CD4-positive, alpha-beta T cell treated with Interleukin-1 beta for 1 hour (primary cell): ENCODE data around the gene RGS19.

ENCODE experiments used
- DNase-seq, 2 donors: peaks; one replicate each; pipeline ENCODE4 v3.0.0-alpha.2; 2020 to 2022

Gene RGS19

DNA sequence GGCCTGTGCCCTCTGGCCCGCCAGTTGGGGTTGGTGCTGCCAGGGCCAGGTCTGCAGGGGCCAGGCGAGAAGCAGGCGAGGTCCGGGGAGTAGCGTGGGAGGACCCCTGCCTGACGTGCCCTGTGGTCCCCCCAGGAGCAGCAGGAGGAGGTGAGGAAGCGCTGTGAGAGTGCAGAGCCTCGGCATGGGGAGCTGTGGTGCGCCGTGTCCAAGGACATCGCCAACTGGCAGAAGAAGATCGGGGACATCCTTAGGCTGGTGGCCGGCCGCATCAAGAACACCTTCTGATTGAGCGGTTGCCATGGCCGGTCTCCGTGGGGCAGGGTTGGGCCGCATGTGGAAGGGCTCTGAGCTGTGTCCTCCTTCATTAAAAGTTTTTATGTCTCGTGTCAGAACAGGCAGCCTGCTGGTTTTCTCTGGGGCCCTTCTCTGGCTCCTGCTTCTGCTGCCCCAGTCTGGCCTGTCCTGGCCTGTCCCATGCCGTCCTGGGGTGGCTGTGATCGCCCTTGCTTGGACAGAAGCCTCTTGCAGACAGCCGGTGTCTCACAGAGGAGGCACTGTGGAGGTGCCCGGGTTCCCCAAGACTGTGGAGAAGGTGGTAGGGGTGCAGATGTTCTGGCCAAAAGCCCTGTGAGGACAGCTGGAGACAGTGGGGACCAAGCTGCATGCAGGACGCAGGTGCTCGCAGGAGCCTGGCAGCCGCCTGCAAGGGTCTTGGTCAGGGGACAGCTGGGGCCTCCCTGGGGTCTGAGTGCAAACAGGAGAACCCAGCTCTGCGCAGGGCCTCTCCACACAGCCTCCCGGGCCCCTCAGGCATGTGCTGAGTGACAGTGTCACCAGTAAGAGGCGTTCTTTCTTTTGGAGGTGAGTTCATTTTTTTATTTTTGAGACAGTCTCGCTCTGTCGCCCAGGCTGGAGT is 46.4 kb downstream of the RGS19 start:
- DNase-seq = no peak

DNA sequence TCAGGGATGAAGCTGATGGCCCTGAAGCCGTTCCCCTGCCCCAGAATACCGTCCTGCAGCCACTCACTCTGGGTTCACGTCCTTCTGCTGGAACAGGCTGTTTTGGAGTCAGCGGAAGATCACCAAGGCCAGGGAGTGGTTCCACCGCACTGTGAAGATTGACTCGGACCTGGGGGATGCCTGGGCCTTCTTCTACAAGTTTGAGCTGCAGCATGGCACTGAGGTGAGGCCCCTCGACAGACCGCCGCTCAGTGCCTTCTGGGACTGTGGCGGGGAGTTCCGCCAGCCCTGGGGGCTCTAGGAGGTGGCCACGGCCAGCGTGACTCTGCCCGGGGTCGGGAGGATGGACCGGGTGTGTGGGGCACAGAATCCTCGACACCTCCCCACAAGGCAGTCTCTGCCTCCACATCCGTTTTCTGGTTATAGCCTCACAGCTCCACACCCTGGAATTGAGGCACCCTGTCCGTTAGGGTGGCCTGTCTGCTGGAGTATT is 47.5 kb downstream of the RGS19 start:
- no peak for DNase-seq

DNA sequence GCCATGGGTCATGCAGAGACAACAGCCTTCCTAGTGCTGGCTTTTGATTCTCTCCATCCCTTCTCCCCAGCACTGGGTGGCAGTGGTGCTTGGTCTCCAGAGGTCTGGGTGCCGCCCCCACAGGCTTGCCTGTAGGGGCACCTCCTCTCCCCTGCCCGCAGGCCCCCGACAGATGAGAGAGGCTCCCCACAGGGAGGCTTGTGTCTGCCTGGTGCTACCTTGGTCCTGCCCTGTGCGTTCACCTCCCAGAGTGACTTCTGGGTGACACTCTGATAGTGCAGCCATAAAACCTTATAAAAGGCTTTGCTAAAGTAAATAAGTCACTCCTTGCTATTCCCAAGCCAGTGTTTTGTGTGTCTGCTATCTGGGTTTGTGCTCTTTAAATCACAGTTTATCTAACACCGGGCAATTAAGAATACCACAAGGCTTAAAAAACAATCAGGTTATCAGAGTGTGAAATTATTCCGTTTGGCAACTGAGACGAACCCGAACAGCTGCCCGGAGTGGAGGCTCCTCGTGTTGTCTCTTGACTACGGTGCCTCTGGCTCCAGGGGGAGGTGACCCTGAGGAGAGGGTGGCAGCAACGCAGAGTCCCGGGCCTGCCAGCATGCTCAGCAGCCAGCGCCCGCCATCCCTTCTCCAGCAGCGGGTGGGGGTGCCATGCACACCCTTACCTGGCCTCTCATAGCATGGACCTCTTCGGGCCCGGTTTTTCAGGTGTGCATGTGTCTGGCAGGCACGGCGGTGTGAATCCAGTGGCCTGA is 48.8 kb downstream of the RGS19 start:
- DNase-seq = no peak

DNA sequence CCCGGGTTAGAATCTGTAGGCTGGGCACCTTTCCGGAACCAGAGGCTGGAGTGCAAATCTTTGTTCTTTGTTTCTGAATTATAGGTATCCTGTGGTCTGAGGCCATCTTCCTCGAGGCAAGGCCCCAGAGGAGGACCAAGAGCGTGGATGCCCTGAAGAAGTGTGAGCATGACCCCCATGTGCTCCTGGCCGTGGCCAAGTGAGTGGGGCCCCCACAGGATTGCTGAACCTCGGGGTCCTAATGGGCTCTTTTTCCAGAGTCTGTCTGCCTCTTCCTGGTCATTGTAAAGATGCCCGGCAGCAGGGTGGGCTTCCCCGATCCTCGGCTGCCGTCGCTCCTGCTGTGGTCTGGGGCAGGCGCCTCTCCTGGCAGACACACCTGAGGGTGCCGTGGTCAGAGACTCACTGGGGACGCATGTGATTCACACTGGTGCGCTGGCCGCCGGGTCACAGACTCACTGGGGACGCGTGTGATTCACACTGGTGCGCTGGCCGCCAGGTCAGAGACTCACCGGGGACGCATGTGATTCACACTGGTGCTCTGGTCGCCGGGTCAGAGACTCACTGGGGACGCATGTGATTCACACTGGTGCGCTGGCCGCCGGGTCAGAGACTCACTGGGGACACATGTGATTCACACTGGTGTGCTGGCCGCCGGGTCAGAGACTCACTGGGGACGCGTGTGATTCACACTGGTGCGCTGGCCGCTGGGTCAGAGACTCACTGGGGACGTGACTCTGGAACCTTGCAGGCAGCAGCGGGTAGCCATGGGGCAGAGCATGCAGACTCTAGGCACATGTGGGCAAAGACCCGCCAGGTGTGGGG is 49.8 kb downstream of the RGS19 start:
- no peak for DNase-seq

DNA sequence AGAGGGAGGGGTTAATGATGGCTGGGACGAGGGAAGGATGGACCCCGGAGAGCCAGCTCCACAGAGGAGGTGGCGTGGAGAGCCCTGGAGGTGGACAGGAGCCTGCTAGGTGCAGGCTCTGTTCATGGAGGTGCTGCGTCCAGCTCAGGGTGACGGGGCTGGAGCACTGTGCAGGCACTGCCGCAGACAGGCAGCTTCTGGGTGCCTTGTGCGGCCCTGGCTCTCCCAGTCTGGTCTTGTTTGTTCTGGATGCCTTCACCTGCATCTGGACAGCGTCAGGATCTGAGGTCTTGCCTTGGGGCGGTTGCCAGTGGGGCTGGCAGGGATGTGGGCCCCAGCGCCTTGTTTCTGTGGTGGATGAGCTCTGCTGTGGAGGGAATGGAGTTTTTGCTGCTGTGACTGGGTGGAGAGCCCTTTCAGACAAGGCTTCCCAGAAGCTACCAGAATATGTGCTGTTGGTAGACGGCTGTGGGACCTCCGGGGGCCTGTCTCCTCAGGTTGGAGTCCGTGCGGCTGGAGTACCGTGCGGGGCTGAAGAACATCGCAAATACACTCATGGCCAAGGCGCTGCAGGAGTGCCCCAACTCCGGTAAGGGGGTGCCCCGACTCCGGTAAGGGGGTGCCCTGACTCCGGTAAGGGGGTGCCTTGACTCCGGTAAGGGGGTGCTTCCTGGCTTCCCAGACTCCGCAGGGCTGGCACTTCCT is 51.2 kb downstream of the RGS19 start:
- no peak for DNase-seq

DNA sequence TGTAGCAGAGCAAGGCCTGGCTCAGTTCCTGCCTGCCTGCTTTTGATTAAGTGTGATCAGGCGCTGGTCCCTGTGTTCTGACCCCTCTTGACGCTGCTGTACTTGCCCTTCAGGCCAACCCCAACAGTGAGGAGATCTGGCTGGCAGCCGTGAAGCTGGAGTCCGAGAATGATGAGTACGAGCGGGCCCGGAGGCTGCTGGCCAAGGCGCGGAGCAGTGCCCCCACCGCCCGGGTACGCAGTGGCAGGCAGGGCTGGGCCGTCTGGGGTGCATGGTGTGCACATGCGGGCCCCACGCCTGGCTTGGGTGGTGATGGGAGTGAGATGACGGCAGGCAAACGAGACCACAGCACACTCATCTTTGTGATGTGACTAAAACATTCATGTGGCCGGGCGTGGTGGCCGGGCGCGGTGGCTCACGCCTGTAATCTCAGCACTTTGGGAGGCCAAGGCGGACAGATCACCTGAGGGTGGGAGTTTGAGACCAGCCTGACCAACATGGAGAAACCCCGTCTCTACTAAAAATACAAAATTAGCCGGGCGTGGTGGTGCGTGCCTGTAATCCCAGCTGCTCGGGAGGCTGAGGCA is 53.4 kb downstream of the RGS19 start:
- DNase-seq = no peak

DNA sequence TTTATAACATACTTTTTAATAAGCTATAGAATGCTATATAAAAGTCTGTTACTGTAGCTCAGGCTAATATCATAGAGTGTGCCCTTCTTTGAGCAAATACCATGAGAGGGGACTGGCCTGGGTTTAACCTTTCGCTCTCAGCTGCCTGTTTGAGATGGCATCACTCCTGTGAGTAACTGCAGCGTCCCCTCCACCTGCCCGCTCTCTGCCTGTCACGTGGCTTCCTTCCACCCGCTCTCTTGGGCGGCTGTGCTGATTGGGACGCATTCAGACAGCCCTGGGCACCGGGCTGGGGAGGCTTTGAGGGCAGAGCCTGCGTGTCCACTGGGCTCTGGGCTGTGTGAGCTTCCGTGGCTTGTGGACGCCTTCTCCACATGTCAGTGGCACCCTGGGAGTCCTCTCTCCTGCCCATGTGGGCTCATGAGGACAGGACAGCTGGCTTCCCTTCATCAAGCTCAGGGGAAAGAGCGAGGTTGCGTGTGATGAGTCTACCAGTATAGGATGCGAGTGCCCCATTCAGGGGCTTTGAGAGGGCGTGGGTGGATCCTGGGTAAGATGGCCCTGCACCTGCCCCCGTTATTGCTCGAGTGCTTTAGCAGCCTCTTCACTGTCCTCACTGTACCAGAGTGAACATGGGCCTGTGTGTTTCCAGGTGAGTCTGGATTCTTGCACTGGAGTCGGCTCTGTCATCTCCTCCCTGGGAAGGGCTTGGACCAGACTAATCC is 54.1 kb downstream of the RGS19 start:
- no peak for DNase-seq

DNA sequence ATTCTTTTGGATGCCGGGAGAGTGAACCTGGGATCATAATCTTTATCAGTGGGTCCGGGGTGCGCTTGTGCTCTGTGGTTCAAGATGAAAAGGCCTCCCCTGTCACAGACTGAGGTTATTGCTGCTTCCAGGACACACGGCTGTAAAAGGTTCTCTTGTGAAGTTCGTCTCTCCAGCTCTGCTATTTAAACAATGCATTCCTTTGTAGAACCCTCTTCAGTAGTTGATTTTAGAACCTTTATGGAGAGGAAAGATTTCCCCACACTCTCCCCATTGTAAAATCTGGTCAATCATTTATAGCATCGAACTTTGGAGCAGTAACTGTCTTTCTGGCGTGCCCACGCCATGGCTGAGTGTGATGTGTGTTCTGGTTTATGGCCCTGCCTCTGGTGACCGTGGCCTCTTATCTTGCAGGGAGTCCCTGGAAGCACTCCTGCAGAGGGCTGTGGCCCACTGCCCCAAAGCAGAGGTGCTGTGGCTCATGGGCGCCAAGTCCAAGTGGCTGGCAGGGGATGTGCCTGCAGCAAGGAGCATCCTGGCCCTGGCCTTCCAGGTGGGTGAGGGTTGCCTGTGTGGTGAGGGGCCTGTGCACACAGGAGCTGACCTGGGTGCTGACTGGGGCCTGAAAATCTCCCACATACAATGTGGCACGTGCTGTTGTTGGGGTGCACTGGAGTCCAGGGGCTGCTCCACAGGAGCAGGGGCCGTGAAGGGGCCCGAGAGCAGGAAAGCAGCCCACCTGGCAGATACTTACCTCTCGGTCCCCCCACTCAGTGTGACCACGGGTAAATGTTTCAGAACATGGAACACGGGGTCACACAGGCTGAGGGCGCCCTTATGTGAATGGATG is 55.0 kb downstream of the RGS19 start:
- no peak for DNase-seq

DNA sequence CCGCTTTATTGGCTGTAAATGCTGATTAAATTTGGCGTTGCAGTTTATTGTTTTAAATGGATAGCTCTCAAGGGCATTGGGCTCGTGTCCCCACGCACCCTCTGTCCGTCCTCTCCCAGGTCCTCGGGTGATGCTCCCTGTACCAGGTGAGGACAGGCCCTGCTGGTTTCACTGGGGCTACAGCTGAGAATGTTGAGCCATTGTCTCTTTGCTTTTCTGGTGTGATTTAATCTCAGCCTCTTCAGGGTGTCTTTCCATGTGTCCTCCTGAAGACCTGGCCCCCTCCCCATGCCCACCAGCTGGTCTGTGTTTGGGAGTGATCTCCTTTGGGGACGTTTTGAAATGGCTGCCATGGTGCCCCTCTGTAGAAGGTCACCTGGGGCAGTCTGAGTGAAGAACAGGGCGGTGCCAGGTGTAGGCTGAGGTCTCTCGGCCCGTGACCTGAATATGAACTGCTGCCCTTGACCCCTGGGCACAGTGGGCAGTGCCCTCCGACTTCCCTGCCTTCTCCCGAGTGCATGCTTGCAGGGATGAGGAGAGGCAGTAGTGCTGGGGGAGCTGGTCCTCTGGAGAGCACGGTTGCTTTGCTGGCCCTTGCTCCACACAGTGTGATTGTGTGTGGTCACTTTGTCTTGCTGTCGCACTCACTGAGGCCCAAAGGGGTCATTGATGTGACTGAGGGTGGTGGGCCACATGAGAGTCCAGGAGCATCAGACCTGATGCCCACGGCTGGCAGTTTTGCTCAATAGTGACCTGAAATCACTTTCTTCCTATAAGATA is 55.8 kb downstream of the RGS19 start:
- no peak for DNase-seq
